ENCODE measurements around the gene STK11IP.

- TF ChIP-seq RAD21 (IDR thresholded peaks at IDR 0.05; ENCODE audit: low read length) (no peak), RFX5 (IDR thresholded peaks at IDR 0.05; ENCODE audit: low read depth, low read length) (no peak), CTCF (conservative IDR thresholded peaks at IDR 0.05; ENCODE audit: low read depth, low read length) (no peak), POLR2A (IDR thresholded peaks at IDR 0.05; ENCODE audit: low read depth, low read length) (no peak), BHLHE40 (IDR thresholded peaks at IDR 0.05; ENCODE audit: low read depth, low read length) (no peak), ELK1 (IDR thresholded peaks at IDR 0.05; ENCODE audit: borderline replicate concordance, low read depth, low read length) (no peak), MAFK (IDR thresholded peaks at IDR 0.05; ENCODE audit: low read depth, low read length) (no peak), CHD1 (IDR thresholded peaks at IDR 0.05; ENCODE audit: low read depth, low read length) (no peak), MAZ (IDR thresholded peaks at IDR 0.05; ENCODE audit: borderline replicate concordance, low read depth, low read length) (no peak), SMC3 (IDR thresholded peaks at IDR 0.05; ENCODE audit: low read depth, low read length) (no peak), RCOR1 (IDR thresholded peaks at IDR 0.05; ENCODE audit: insufficient replicate concordance, low read length) (no peak), USF2 (IDR thresholded peaks at IDR 0.05; ENCODE audit: low read depth, low read length) (no peak), CEBPB (IDR thresholded peaks at IDR 0.05; ENCODE audit: low read depth, low read length) (no peak)
Observed at GRCh38 chr2:219616550-219616949, 18.9 kb downstream of the STK11IP start.

Data from IMR-90 (cell line).